SJCRH30 (cell line): ENCODE results near the gene BAIAP2. TPM values are rescaled to one million over a fixed set of nuclear protein-coding genes. Genes with fewer than 3 reads are reported as not detected.

ENCODE experiments used
- DNase-seq, 2 experiments: peaks; one replicate each; pipeline ENCODE4 v3.0.0-alpha.2; 2015 to 2020
- H3K27ac ChIP-seq: fragments of 250-450 bp; sonication (Bioruptor Pico); 2 replicates; pipeline ENCODE4 v1.5.1; 2020; ENCODE audit warnings: mild to moderate bottlenecking, moderate library complexity
- H3K27me3 ChIP-seq: fragments of 250-450 bp; sonication (Bioruptor Pico); 2 replicates; pipeline ENCODE4 v1.5.1; 2020; ENCODE audit warnings: mild to moderate bottlenecking, moderate library complexity
- H3K36me3 ChIP-seq: fragments of 250-450 bp; sonication (Bioruptor Pico); 2 replicates; pipeline ENCODE4 v1.5.1; 2020; ENCODE audit warnings: mild to moderate bottlenecking, moderate library complexity
- H3K4me1 ChIP-seq: fragments of 250-450 bp; sonication (Bioruptor Pico); 2 replicates; pipeline ENCODE4 v1.5.1; 2020; ENCODE audit warnings: mild to moderate bottlenecking, moderate library complexity
- H3K4me3 ChIP-seq: fragments of 250-450 bp; sonication (Bioruptor Pico); 2 replicates; pipeline ENCODE4 v1.5.1; 2020; ENCODE audit warnings: mild to moderate bottlenecking, moderate library complexity
- H3K9me3 ChIP-seq: fragments of 250-450 bp; sonication (Bioruptor Pico); replicated peaks from 2 replicates; pipeline ENCODE4 v1.5.1; 2020; ENCODE audit warnings: mild to moderate bottlenecking, moderate library complexity
- total RNA-seq: library from RNA; depleted of rRNA; stranded (reverse); fragments of >200 nt; shearing (Covaris generic); gene quantifications from 2 replicates; pipeline ENCODE4 v1.2.3, GENCODE V29; 2014; rRNA removed

Gene BAIAP2
- total RNA-seq, result 22.1 and 26.0 TPM in 2 replicates

- Histone ChIP-seq H3K27me3 (no peaks in the 10 kb centered on the region), H3K4me1 (peaks cover 9% of the 10 kb centered on the region), H3K27ac (no peak within 1 kb of the TSS), H3K4me3 (peak within 1 kb of the TSS; percentile 84), H3K36me3 (no peaks in the 10 kb centered on the region), H3K9me3 (no peaks in the 10 kb centered on the region)
- peak; percentile 100 for DNase-seq
Measured at GRCh38 chr17:81034779-81035520, at the start of gene BAIAP2. TSS of gene BAIAP2 (plus strand) at chr17:81035151. CDS start at chr17:81035255, 104 bp downstream.

- peaks cover 24% of the 10 kb centered on the region; the same call in 1 of the 2 replicates for H3K4me1 ChIP-seq
- no peaks in the 10 kb centered on the region for H3K9me3 ChIP-seq
- DNase-seq, result no peak
- H3K36me3 ChIP-seq, result no peaks in the 10 kb centered on the region
- peaks cover 34% of the 10 kb centered on the region for H3K27me3 ChIP-seq
- H3K27ac ChIP-seq, result no peak overlapping the region
- H3K4me3 ChIP-seq, result no peak overlapping the region
Measured at GRCh38 chr17:80986046-80986445, 48.9 kb upstream of the BAIAP2 start.

DNA sequence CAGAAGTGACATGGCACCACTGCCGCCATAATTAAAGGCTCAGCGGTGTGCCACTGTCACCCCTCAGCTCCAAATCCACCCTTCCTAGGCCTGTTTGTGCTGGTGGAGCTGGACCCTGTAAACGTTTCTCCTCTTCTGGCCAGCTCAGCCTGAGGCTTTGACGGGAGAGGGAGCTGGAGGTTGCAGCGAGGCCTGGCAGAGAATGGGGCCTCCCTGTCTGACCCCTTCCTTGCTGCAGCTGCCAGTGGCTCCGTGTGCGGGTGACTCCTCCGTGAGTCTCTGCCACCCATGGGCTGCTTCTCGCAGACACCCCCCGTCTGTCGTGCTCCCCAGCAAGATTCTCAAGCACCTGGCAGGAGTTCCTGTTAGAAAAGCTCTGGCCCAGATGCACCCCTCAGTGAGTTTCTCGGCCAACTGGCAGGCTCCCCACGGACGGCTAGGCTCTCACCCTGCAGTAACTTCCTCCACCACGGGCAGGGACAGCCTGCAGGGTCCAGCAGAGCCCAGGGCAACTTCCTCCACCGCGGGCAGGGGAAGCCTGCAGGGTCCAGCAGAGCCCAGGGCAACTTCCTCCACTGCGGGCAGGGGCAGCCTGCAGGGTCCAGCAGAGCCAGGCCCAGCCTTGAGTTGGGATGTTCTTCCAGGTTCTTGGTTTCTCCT is 48.0 kb upstream of the BAIAP2 start:
- Histone ChIP-seq H3K27ac (no peak overlapping the region), H3K4me1 (peaks cover 24% of the 10 kb centered on the region; the same call in 1 of the 2 replicates), H3K36me3 (no peaks in the 10 kb centered on the region), H3K9me3 (no peaks in the 10 kb centered on the region), H3K4me3 (no peak overlapping the region), H3K27me3 (peaks cover 34% of the 10 kb centered on the region)
- peak; percentile 50 to 53 for DNase-seq

DNA sequence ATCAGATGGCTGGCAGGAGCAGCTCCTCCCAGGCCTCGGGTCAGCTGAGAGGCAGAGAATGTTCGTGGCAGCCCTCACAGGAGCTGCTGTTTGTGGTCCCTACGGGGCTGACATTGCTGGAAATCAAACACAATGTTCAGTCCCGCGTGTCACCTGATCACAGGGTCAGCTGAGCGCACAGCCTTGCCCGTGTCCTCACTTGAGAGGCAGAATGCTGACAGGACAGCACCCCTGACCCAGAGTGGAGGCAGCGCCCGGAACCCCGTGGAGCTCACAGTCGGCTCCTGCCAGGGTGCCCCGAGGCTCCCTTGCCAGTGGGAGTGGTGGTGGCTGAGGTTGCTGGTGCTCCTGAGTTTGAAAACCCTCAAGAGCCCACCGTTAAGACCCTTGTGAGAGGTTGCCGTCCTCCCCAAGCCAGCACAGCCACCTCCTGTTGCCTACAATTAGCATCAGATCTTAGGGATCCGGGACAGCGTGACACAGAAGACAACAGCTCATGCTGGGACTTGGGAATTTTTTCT is 47.0 kb upstream of the BAIAP2 start:
- no peak overlapping the region for H3K4me3 ChIP-seq
- H3K4me1 ChIP-seq, result peaks cover 24% of the 10 kb centered on the region; the same call in 1 of the 2 replicates
- no peak overlapping the region for H3K27ac ChIP-seq
- H3K27me3 ChIP-seq, result peaks cover 28% of the 10 kb centered on the region
- no peaks in the 10 kb centered on the region for H3K36me3 ChIP-seq
- peak; percentile 66 to 71 for DNase-seq
- no peaks in the 10 kb centered on the region for H3K9me3 ChIP-seq

- Histone ChIP-seq H3K36me3 (no peaks in the 10 kb centered on the region), H3K9me3 (no peaks in the 10 kb centered on the region), H3K4me3 (no peak overlapping the region), H3K4me1 (peaks cover 24% of the 10 kb centered on the region; the same call in 1 of the 2 replicates), H3K27me3 (peaks cover 28% of the 10 kb centered on the region), H3K27ac (no peak overlapping the region)
- no peak for DNase-seq
Measured at GRCh38 chr17:80989586-80989913, 45.4 kb upstream of the BAIAP2 start.

- Histone ChIP-seq H3K27me3 (peaks cover 28% of the 10 kb centered on the region), H3K36me3 (0 out of 2 replicates have a peak, but pooled peaks cover 5% of the 10 kb centered on the region), H3K27ac (no peak overlapping the region), H3K4me1 (peaks cover 22% of the 10 kb centered on the region; the same call in 1 of the 2 replicates), H3K4me3 (peak overlapping the region; percentile 74), H3K9me3 (no peaks in the 10 kb centered on the region)
- no peak for DNase-seq
Measured at GRCh38 chr17:80990921-80991644, 43.9 kb upstream of the BAIAP2 start.

- Histone ChIP-seq H3K9me3 (no peaks in the 10 kb centered on the region), H3K27ac (no peak within 1 kb of the TSS), H3K4me1 (peaks cover 21% of the 10 kb centered on the region; the same call in 1 of the 2 replicates), H3K4me3 (peak within 1 kb of the TSS; percentile 74), H3K27me3 (peaks cover 28% of the 10 kb centered on the region), H3K36me3 (0 out of 2 replicates have a peak, but pooled peaks cover 9% of the 10 kb centered on the region)
- DNase-seq, result peak; percentile 81 to 86
Measured at GRCh38 chr17:80991645-80992076, 43.3 kb upstream of the BAIAP2 start, which contains the start of gene CHMP6. TSS of gene CHMP6 (plus strand) at chr17:80991841. CDS start at chr17:80991919, 78 bp downstream.

- Histone ChIP-seq H3K27ac (no peak overlapping the region), H3K4me3 (peak overlapping the region; percentile 74), H3K27me3 (peaks cover 25% of the 10 kb centered on the region), H3K9me3 (no peaks in the 10 kb centered on the region), H3K4me1 (peaks cover 18% of the 10 kb centered on the region; the same call in 1 of the 2 replicates), H3K36me3 (0 out of 2 replicates have a peak, but pooled peaks cover 9% of the 10 kb centered on the region)
- DNase-seq, result peak; percentile 31 to 47
Measured at GRCh38 chr17:80992077-80992947, 42.6 kb upstream of the BAIAP2 start.

GRCh38 chr17:80992948-80993624 is 41.9 kb upstream of the BAIAP2 start:
- Histone ChIP-seq H3K27ac (no peak overlapping the region), H3K9me3 (no peaks in the 10 kb centered on the region), H3K4me1 (peaks cover 12% of the 10 kb centered on the region; the same call in 1 of the 2 replicates), H3K4me3 (no peak overlapping the region; the same call in 1 of the 2 replicates), H3K36me3 (0 out of 2 replicates have a peak, but pooled peaks cover 9% of the 10 kb centered on the region), H3K27me3 (peaks cover 20% of the 10 kb centered on the region)
- DNase-seq, result no peak

- no peak overlapping the region for H3K27ac ChIP-seq
- H3K36me3 ChIP-seq, result 0 out of 2 replicates have a peak, but pooled peaks cover 9% of the 10 kb centered on the region
- peaks cover 6% of the 10 kb centered on the region for H3K27me3 ChIP-seq
- H3K4me1 ChIP-seq, result no peaks in the 10 kb centered on the region; the same call in 1 of the 2 replicates
- H3K9me3 ChIP-seq, result no peaks in the 10 kb centered on the region
- no peak for DNase-seq
- H3K4me3 ChIP-seq, result no peak overlapping the region
Measured at GRCh38 chr17:80995131-80995530, 39.8 kb upstream of the BAIAP2 start.

GRCh38 chr17:80996422-80997305 is 38.3 kb upstream of the BAIAP2 start:
- no peak overlapping the region for H3K4me3 ChIP-seq
- H3K27ac ChIP-seq, result no peak overlapping the region
- no peaks in the 10 kb centered on the region; the same call in 1 of the 2 replicates for H3K4me1 ChIP-seq
- no peak for DNase-seq
- H3K36me3 ChIP-seq, result 0 out of 2 replicates have a peak, but pooled peaks cover 9% of the 10 kb centered on the region
- H3K9me3 ChIP-seq, result no peaks in the 10 kb centered on the region
- H3K27me3 ChIP-seq, result no peaks in the 10 kb centered on the region

DNA sequence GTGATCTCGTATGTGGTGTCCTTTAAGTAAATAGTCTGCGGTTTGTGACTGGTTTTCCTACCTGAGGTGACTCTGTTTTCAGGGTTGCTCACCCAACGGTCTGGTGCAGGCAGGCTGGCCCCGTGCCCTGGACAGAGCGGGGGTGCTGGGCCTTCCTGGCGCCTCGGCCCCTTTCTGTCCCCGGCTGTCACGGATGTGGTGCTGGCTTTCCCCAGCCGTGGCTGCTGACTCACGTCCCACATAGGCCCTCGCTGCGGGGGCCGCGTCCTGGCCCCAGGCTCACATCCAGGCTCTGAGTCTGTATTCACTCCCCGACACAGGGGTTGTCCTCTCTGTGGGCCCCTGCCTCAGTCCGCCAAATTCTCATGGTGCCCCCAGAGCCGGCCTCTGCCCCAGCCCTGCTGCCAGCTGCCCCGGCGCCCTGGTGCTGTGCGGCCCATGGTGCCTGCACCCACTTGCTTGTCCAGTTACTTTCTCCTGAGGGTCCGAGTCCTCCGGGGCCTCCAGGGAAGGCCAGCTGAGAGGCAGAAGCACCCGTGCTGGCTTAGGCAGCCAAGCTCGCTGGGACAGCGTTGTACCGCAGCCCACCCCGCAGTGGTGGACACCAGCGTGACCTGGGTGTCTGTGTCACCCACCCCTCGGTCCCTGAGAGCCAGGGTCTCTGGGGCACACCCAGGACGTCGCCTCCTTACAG is 37.4 kb upstream of the BAIAP2 start:
- Histone ChIP-seq H3K27ac (no peak overlapping the region), H3K9me3 (no peaks in the 10 kb centered on the region), H3K27me3 (no peaks in the 10 kb centered on the region), H3K4me3 (no peak overlapping the region), H3K4me1 (peaks cover 7% of the 10 kb centered on the region; the same call in 1 of the 2 replicates), H3K36me3 (0 out of 2 replicates have a peak, but pooled peaks cover 9% of the 10 kb centered on the region)
- DNase-seq, result no peak
